ENCODE measurements around the gene KIF26A. TPM values are rescaled to one million over a fixed set of nuclear protein-coding genes. Genes with fewer than 3 reads are reported as not detected.

Gene KIF26A
- total RNA-seq, 1 experiment from 2014 or later = 1.4 TPM

DNA sequence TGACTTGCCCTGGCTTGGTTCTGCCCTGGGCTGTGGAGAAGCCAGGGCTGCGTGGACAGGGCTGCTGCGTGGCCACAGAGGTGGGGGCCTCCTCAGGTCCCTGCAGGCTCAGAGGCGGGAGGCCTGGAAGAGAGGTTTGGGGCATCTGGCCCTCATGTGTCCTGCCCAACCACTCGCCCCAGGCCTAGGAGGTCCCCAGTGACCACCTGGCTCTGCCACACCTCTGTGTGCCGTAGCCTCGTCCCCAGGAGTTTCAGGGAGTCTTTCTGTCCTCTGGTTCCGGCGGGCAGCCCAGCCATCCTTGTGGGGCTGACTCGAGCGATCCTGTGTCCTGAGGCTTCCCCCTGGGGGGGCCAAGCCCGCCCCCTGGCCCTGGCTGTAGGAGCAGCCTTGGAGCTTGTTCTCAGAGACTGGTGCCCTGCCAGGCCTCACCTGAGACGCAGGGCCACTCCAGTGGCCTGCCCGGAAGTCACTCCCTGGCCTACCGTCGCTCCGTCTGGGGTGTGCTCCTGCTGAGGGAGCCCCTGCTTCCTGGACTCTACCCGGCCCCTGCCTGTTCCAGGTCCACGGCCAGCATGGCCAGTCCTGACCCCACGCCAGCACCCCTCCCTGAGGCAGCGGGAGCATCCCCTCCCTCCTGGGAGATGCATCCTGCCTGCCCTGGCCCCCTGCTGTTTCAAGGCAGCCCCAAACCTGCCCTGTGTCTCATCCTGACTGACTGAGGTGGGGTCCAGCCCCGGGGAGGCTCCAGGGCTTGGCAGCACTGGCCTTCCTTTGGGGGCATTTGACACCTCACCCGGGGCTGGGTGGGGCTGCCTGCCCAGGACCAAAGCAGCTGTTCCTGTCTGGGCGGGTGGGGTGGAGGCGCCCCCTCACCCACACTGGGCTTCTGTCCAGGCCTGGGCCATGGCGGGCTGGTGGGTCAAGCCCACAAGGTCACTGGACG is 39.0 kb upstream of the KIF26A start:
- DNase-seq (ENCODE audit: low read depth, low spot score) = no peak
- in situ Hi-C loops (cut with HindIII; ENCODE audit: low pct_unique_long_range_greater_than_20kb, low sequenced_read_pairs) = no loop called here

- DNase-seq (ENCODE audit: low read depth, low spot score) = no peak
- in situ Hi-C loops (cut with HindIII; ENCODE audit: low pct_unique_long_range_greater_than_20kb, low sequenced_read_pairs) = no loop called here
Measured at GRCh38 chr14:104100171-104101085, 38.0 kb upstream of the KIF26A start.

DNA sequence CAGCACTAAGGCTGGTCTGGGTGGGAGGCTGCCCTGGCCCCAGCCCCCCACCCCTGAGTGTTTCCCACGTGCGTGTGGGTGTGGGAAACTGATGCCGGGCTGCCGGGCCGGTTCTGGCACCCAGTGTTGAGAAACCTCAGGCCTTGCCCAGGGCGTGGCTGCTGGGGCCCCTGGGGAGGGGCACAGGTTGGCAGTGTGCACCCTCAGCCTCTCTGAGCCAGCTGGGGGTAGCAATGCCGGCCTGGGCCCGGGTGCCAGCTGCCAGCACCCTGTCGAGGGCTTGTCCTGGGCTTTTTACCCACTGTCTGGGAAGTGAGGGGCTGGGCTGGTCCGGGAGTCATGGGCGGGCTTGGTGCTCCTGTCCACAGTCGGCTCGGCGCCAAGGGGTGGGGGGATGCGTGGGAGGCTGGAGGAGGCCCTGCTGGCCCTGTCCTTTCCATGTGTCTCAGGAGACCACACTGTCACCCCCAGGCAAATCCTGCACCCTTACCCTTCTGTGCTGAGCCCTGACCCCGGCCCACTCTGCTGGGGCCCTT is 37.2 kb upstream of the KIF26A start:
- in situ Hi-C loops (cut with HindIII; ENCODE audit: low pct_unique_long_range_greater_than_20kb, low sequenced_read_pairs) = no loop called here

DNA sequence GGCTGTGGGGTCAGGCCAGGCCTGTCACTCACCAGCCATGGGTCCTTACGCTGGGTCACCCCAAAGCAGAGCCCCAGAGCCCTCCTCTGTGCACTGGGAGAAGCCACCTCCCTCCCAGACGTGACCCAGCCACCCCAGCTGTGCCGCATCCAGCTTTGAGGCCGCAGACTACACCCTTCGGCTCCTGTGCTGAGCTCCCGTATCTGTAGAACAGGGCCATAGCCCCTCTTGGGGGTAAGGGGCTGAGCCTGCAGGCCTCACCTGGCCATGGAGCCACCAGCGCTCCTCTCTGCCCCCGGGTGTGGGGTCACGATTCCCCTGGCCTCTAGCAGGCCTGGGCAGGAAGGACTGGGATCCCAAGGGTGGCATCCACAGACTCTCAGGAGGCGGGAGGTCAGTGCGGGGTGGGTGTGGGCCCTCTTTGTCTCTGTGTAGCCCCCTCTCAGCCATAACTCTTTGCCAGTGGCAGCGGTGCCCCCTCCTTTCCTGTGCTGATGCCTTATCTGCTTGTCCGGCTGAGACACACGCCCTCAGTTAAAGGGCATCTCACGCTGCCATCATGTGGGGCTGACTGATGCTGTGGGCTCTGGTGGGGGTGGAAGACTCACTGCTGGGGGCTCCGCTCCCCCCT is 36.6 kb upstream of the KIF26A start:
- in situ Hi-C loops (cut with HindIII; ENCODE audit: low pct_unique_long_range_greater_than_20kb, low sequenced_read_pairs) = no loop called here

More for the DNA sequence above, 37.2 kb upstream of the KIF26A start:
- DNase-seq (ENCODE audit: low read depth, low spot score) = no peak

DNA sequence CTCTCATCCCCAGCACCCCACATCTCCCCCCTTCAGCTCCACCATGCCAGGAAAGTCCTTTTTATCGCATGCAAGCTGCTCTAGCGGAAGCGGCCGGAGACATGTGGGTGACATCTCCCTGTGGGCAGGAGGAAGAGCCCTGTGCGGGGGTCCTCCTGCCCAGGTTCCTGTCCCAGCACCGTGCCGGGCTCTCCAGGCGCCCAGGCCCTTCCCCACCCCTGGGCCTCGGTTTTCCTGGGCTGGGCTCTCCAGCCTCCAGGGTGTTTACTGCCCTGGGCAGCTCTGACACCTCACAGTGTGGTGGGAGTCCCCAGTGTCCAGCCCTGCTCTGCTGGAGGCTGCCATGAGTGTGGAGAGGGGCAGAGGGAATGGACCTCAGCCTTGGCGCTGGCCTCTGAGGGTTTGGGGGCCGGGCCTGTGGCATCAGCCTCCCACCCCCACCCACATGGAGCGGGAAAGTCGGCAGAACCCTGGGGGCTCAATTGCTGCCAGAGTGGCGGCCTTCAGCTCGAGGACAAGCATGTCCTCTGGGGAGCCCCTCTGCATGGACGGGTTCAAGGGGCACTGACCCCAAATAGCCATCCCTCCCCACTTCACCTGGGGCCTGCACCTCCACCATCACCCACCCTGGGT is 36.0 kb upstream of the KIF26A start:
- in situ Hi-C loops (cut with HindIII; ENCODE audit: low pct_unique_long_range_greater_than_20kb, low sequenced_read_pairs) = no loop called here
- no peak for DNase-seq (ENCODE audit: low read depth, low spot score)

More for the DNA sequence above, 36.6 kb upstream of the KIF26A start:
- DNase-seq (ENCODE audit: low read depth, low spot score) = no peak

DNA sequence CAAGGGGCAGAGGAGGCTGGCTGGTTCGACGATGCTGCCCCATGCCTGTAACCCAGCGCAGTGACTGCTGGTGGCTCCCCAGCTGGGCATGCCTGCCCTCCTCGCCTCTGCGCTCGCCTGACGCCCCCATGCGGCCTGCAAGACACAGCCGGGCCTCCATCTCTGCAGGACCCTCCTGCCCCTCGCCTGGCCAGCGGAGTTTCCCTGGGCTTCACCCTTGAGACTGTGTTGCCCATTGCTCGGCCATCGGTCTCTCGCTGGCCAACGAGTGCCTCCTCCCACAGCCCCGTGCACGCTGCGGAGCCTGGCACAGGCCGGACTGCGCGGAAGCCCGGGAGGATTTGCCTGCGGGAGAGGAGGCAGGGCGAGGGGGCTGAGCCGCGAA is 35.3 kb upstream of the KIF26A start:
- DNase-seq (ENCODE audit: low read depth, low spot score) = no peak
- in situ Hi-C loops (cut with HindIII; ENCODE audit: low pct_unique_long_range_greater_than_20kb, low sequenced_read_pairs) = no loop called here

DNA sequence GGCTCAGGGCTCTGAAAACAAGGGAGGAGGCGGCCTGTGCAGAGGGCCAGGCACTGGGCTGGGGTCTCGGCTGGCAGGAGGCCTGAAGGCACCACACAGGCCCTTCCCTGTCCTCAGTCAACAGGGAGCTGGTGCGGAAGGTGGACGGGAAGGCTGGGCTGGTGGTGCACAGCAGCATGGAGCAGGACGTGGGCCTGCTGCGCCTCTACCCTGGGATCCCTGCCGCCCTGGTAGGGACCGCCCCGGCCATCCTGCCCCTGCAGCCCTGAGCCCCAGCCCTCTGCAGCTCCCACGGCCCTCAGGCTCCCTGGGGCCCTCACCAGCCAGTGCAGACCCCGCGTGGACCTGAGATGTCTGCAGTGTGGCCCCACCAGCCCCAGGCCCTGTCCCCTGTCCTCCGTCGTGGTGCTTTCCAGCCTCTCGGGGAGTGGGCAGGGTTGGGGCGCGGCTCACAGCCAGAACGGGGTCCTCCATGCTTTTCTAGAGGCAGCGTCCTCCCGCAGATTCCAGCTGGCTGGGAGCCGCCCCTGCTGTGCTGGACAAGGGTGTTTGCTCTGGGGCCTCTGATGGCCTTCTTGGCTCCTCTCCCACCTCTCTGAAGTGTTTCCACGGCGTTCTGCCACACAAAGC is 34.8 kb upstream of the KIF26A start:
- DNase-seq (ENCODE audit: low read depth, low spot score) = no peak
- in situ Hi-C loops (cut with HindIII; ENCODE audit: low pct_unique_long_range_greater_than_20kb, low sequenced_read_pairs) = no loop called here

DNA sequence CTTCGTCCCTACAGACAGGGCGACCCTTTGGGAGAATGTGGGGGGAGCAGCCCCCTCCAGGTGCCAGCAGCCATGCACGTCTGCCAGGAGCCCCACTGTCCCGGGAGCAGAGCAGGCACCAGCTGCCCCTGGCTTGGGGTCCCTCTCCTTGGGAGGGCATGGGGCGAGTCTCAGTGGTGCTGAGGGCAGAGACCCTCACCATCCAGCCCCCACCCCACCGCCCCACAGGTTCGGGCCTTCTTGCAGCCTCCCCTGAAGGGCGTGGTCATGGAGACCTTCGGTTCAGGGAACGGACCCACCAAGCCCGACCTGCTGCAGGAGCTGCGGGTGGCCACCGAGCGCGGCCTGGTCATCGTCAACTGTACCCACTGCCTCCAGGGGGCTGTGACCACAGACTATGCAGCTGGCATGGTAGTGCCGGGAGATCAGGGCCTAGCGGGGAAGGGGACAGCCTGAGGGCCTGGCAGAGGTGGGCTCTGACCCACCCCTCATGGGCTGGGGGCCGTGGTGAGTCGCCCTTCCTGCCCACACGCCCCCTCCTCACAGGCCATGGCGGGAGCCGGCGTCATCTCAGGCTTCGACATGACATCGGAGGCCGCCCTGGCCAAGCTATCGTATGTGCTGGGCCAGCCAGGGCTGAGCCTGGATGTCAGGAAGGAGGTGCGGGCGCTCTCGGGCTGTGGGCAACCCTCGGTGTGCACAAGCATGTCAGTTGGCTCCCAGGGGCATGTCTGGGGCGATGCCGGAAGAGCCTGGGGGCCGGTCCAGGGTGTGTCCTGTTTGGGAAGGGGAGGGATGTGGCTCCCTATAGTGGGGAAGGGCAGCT is 34.1 kb upstream of the KIF26A start:
- DNase-seq (ENCODE audit: low read depth, low spot score) = no peak

GRCh38 chr14:104105071-104105821 is 33.1 kb upstream of the KIF26A start:
- in situ Hi-C loops (cut with HindIII; ENCODE audit: low pct_unique_long_range_greater_than_20kb, low sequenced_read_pairs) = no loop called here
- DNase-seq (ENCODE audit: low read depth, low spot score) = no peak

More for the DNA sequence above, 34.1 kb upstream of the KIF26A start:
- in situ Hi-C loops (cut with HindIII; ENCODE audit: low pct_unique_long_range_greater_than_20kb, low sequenced_read_pairs) = no loop called here

DNA sequence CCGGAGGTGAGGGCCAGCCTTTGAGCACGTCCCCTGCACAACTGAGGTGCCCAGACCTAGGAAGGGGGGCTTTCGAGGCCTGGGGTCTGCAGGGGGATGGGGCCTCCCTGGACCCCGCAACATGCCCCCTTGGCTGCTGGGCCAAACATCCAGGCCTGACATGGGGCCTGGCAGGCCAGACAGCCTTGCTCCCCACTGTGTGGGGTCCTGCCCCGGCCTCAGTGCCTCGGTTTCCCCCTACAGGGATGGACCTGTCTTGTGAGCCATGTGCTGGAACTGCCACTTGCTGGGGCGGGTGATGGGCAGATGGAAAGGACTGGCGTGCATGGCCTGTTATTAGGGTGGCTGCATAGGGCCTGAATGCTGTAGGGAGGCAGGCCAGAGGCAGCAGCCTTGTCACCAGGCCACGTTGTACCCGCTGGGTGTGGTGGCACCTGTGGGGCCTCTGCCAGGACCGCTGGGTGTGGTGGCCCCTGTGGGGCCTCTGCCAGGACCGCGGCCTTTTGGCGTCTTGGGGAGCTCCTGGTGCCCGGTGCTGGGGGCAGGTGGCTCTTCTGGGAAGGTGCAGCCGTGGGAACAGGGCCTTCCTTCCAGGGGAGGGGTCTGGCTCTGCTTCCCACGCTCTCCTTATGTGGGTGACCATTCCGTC is 32.4 kb upstream of the KIF26A start:
- DNase-seq (ENCODE audit: low read depth, low spot score) = no peak
- in situ Hi-C loops (cut with HindIII; ENCODE audit: low pct_unique_long_range_greater_than_20kb, low sequenced_read_pairs) = no loop called here

DNA sequence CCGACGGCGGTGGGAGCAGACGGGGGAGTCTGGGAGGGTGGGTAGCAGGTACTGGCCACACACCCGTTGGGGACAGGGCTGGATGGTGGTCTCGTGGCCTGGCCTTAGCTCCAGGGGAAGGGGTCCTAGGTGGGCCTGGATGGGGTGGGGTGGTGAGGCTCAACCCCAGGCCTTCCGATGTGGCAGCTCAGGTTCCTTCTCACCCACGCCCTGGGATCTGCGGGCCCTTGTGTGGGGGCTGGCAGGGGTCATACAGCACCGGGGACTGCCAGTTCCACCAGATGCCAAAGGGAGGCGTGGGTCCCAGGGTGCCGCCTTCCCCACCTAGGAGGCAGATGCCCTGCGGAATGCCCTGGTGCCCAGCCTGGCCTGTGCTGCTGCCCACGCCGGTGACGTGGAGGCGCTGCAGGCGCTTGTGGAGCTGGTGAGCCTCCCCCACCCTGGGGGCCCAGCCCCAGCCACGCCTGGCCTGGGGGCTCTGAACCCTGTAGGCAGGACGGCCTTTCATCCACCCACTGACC is 31.9 kb upstream of the KIF26A start:
- DNase-seq (ENCODE audit: low read depth, low spot score) = no peak
- in situ Hi-C loops (cut with HindIII; ENCODE audit: low pct_unique_long_range_greater_than_20kb, low sequenced_read_pairs) = no loop called here

DNA sequence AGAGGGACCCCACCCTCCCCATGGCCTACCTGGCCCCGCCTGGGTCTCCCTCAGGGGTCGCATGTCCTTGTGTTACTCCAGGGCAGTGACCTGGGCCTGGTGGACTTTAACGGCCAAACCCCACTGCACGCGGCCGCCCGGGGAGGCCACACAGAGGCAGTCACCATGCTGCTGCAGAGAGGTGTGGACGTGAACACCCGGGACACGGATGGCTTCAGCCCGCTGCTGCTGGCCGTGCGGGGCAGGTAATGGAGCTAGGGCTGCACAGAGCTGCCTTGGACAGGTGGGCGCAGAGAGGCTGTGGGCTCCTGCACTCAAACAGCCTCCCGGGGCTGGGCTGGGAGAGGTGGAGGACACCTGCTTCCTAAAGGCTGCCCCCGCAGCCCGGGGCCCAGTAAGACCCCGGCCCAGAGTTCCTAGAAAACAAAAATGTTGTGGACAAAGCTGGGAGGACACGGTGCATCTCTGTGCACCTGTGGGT is 31.2 kb upstream of the KIF26A start:
- DNase-seq (ENCODE audit: low read depth, low spot score) = no peak
- in situ Hi-C loops (cut with HindIII; ENCODE audit: low pct_unique_long_range_greater_than_20kb, low sequenced_read_pairs) = no loop called here

- DNase-seq (ENCODE audit: low read depth, low spot score) = peak; percentile 30
- in situ Hi-C loops (cut with HindIII; ENCODE audit: low pct_unique_long_range_greater_than_20kb, low sequenced_read_pairs) = no loop called here
Measured at GRCh38 chr14:104107611-104108569, 30.5 kb upstream of the KIF26A start.
